22Rv1 (cell line): ENCODE measurements around the gene CDRT4.

Experiments used
- H3K27ac ChIP-seq: fragments of 450-650 bp; 2 replicates; pipeline ENCODE4 v1.5.1; 2017
- ZFX ChIP-seq: fragments of 450-650 bp; IDR thresholded peaks from 2 replicates; pipeline ENCODE4 v1.6.1; 2017; ENCODE audit warnings: antibody characterized with exemption, borderline replicate concordance
- TF ChIP-seq, protein P1 (sequence below): fragments of 450-650 bp; IDR thresholded peaks from 2 replicates; pipeline ENCODE4 v1.5.1; 2017; ENCODE audit warnings: mild to moderate bottlenecking

CDRT4 gene

DNA sequence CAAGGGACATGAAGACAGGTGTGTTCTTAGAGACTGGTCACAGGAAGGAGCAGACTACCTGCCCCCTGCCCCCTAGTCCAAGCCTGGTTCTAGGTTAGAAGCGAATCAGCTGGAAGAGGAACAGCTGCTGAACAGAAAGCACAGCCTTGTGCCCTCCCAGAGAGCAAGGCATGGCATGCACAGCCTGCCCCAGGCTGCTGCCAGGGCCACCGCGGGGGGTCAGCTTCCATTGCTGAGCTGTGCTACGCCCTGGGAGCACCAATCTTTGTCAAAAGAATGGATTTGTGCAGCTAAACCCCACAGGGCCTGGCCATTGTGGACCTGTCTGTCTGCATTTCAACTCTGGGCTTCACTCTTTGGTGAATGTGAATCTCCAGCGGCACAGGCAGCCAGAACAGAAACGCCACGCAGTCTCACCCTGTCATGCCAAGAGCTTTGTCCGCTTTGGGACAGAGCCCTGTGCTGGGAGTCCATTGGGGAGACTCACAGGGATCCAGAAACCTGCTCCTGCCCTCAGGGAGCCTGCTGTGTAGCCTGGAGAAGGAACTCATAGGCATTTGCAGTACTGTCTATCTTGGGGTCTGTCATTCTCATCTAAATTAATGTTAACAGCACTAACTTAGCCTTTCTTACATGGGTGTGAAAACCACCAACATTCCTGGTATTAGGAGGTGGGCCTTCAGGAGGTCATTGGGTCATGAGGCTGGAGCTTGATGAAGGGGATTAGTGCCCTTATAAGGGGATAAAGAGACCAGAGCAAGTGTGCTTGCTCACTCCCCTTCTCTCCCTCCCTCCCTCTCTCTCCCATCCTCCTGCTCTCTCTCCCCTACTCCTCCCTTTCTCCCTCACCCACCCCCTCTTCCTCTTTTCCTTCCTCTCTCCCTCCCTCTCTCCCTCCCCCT lies 25.6 kb upstream of the CDRT4 start:
- H3K27ac ChIP-seq: no peak overlapping the region
- TF ChIP-seq, protein P1, sequence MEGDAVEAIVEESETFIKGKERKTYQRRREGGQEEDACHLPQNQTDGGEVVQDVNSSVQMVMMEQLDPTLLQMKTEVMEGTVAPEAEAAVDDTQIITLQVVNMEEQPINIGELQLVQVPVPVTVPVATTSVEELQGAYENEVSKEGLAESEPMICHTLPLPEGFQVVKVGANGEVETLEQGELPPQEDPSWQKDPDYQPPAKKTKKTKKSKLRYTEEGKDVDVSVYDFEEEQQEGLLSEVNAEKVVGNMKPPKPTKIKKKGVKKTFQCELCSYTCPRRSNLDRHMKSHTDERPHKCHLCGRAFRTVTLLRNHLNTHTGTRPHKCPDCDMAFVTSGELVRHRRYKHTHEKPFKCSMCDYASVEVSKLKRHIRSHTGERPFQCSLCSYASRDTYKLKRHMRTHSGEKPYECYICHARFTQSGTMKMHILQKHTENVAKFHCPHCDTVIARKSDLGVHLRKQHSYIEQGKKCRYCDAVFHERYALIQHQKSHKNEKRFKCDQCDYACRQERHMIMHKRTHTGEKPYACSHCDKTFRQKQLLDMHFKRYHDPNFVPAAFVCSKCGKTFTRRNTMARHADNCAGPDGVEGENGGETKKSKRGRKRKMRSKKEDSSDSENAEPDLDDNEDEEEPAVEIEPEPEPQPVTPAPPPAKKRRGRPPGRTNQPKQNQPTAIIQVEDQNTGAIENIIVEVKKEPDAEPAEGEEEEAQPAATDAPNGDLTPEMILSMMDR: no peak
- TF ChIP-seq ZFX: no peak

DNA sequence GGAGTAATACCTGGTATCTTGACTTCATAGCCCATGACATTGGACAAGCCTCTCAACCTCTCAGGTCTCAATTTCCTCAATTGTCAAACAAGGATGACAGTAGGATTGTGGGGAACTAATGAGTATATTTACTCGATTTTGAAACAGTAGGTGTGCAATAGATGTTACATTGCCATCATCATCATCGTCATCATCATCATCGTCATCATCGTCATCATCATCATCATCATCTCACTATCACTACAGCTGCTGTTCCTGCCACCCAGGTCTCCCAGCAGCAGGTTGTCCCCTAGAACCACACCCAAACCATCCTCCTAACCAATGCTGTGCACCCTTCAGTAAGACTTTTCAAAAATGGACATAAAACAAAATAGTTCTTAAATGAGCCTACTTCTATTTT lies 24.8 kb upstream of the CDRT4 start:
- TF ChIP-seq, protein P1: no peak
- no peak for TF ChIP-seq ZFX
- H3K27ac ChIP-seq: no peak overlapping the region

DNA sequence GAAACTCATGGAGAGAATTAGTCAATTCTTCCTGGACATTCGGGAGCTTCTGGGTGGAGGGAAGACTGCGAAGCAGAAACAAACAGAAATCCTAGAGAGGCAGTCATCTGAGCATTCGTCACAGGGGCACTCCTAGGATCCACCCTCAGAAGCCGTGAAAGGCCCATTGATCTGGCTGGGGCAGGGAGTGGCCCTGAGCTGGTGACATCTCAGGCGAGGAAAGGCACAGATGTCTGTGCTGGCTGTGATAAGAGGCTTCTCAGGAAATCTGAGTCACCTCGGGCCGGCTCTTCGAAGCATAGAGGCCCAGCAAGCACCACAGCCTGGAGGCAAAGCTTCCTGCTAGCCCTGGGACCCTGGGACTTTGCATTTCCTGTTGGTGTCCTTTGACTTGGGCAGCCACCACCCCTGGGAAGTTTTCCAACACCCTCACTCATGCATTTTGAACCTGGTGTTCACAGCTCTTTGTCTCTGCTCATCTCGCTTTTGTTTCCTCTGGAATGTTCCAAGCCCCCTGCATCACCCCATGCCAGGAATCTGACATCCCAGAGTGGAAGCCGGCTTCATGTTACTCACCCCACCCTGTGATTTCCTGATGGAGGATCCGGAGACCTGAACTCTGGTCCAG lies 23.3 kb upstream of the CDRT4 start:
- TF ChIP-seq, protein P1: no peak
- TF ChIP-seq ZFX: no peak
- H3K27ac ChIP-seq: no peak overlapping the region

DNA sequence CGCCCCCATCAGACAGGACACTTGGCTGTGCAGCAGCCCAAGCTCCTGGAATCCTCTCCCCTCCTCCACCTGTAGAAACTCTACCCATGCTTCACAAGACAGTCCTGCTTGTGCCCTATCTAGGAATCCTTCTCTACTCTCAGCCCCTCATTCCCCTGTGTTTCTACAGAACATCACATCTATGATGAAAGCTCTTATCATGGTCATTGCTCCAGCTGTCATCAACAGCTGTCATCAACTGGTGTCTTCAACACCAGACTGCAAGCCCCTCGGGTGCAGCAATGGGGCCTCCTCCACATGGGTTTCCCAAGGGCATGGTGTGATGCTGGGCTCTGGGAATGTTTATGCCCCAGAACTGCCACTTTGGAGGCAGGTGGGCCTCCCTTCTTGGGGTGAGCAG lies 21.1 kb upstream of the CDRT4 start:
- TF ChIP-seq, protein P1: no peak
- TF ChIP-seq ZFX: no peak
- H3K27ac ChIP-seq: no peak overlapping the region

DNA sequence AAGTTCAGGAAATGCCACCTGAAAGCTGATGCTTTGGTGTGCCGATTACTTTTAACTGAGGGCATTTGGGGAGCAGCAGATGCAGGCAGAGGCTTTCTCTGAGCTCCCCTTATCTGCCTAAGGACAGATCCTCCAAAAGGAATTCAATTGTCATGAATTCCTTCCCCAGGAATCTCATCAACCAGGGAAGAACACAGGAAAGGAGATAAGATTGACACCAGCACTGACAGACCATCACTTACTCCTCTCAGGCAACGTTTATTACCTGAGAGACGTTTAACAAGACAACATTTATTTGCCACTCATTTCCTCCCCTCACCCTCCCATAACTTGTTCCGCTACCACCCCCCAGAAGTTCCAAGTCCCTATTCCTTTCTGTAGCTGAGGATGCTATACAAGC lies 17.6 kb upstream of the CDRT4 start:
- TF ChIP-seq, protein P1: no peak
- no peak for TF ChIP-seq ZFX
- H3K27ac ChIP-seq: no peak overlapping the region

DNA sequence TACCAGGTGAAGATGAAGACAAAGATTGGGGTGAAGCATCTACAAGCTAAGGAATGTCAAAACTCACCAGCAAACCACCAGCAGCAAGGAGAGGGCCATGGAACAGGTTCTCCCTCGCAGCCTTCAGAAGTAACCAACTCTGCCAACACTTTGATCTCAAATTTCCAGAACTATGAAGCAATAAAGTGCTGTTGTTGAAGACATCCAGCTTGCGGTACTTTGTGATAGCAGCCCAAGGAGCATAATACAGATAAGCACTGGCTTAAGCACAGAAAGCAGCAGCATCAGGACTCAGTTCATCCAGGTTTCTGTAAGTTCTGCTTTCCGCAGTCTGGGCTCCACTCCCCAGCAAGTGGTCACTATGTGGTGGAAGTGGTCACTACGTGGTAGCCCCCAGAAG lies 16.0 kb upstream of the CDRT4 start:
- TF ChIP-seq ZFX: no peak
- TF ChIP-seq, protein P1: no peak
- H3K27ac ChIP-seq: no peak overlapping the region

DNA sequence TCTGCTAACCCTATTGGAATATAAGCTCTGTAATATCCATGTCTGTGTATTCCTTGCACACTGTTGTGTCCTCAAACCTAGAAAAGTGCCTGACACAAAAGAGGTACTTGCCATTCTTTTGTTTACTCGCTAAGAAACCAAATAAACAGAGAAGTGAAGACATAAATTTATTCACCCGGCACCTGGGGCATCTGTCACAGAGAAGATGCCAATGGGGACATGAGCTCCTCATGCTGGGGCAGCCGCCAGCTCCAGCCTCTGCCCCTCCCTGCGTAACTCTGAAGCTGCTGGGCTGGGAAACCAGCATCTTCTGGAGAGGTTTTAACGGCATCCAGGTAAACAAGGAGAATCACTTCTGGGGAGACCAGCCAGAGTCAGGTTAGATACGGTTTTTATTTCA lies 15.1 kb upstream of the CDRT4 start:
- TF ChIP-seq, protein P1: no peak
- no peak for TF ChIP-seq ZFX
- H3K27ac ChIP-seq: no peak overlapping the region
